Measurements from ENCODE around the gene TMEM145.

DNA sequence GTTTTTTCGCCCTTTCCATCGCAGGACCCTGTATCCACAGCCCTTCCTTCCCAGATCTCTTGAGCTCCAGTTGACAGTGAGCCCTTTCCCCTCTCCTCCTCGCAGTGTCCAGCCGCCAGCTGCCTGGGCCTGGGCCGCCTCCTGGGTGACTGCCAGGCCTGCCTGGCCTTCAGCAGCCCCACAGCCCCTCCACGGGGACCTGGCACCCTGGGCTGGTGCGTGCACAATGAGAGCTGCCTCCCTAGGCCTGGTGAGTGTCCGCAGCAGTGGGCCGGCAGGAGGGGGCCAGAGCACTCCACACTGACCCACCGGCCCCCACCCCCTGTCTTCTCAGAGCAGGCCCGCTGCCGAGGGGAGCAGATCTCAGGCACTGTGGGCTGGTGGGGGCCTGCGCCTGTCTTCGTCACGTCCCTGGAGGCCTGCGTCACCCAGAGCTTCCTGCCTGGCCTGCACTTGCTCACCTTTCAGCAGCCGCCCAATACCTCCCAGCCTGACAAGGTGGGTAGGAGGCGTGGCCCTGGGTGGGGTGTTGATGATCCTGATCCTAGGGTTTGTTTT, 31.3 kb downstream of the TMEM145 start:
- TF ChIP-seq YY1 (IDR thresholded peaks at IDR 0.05; ENCODE audit: low read depth) = no peak
- no peak for TF ChIP-seq CEBPB (IDR thresholded peaks at IDR 0.05)
- no peak for TF ChIP-seq TCF12 (IDR thresholded peaks at IDR 0.05; ENCODE audit: low read depth)
- no peak for TF ChIP-seq RAD21 (IDR thresholded peaks at IDR 0.05; ENCODE audit: low read depth)
- TF ChIP-seq ZBTB7A (IDR thresholded peaks at IDR 0.05; ENCODE audit: low read depth) = no peak
- no peak for TF ChIP-seq FOXM1 (IDR thresholded peaks at IDR 0.05; ENCODE audit: borderline replicate concordance, low read depth)
- TF ChIP-seq EP300 (IDR thresholded peaks at IDR 0.05; ENCODE audit: borderline replicate concordance) = no peak
